ENCODE results near the gene CLCC1.
"Not testable (repeated sequence)": the region's sequence is repeated elsewhere in the genome, so short reads cannot be mapped to it uniquely, and the experiment has no call there.

CLCC1 gene

GRCh38 chr1:108963052-108963686 lies at the start of gene CLCC1:
Gene CLCC1, minus strand, starts transcription at chr1:108963484. Its CDS starts 13,047 bp downstream, at chr1:108950437.
- TF ChIP-seq ARNTL (CRISPR knock-in tag; IDR thresholded peaks at IDR 0.05; ENCODE audit: borderline replicate concordance, low read depth) (no peak), TSHZ2 (CRISPR knock-in tag; IDR thresholded peaks at IDR 0.05) (peak; percentile 52; the same call in 1 of the 2 replicates), SNAI2 (CRISPR knock-in tag; IDR thresholded peaks at IDR 0.05) (no peak), ZFP3 (CRISPR knock-in tag; IDR thresholded peaks at IDR 0.05) (peak; percentile 90)
- TF ChIP-seq, protein P1, sequence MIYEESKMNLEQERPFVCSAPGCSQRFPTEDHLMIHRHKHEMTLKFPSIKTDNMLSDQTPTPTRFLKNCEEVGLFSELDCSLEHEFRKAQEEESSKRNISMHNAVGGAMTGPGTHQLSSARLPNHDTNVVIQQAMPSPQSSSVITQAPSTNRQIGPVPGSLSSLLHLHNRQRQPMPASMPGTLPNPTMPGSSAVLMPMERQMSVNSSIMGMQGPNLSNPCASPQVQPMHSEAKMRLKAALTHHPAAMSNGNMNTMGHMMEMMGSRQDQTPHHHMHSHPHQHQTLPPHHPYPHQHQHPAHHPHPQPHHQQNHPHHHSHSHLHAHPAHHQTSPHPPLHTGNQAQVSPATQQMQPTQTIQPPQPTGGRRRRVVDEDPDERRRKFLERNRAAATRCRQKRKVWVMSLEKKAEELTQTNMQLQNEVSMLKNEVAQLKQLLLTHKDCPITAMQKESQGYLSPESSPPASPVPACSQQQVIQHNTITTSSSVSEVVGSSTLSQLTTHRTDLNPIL (CRISPR knock-in tag; IDR thresholded peaks at IDR 0.05; ENCODE audit: low read depth) = no peak
- ATAC-seq = peak; percentile 96

DNA sequence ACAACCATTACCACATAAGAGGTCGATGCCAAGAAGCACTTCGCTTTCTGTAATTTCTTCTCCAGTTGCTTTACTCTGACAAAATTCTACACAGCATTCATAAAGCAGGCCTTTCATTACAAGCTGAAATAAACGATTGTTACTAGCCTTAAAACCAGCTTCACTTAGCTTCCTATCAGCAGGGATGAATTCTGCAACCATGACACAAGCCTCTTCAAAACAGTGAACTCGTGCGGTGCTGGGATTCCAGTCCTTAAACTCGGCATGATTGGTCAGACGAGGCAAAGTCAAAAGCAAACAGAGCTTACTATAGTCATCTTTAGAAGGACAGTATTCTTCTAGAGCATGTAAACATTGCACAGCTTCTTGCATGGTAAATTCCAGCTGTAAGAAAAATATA lies 48.1 kb upstream of the CLCC1 start:
- TF ChIP-seq, protein P1 (CRISPR knock-in tag; IDR thresholded peaks at IDR 0.05; ENCODE audit: low read depth) = no peak
- TF ChIP-seq PPARA (CRISPR knock-in tag; IDR thresholded peaks at IDR 0.05; ENCODE audit: borderline replicate concordance) (no peak), TSHZ2 (CRISPR knock-in tag; IDR thresholded peaks at IDR 0.05) (no peak), ZNF70 (CRISPR knock-in tag; IDR thresholded peaks at IDR 0.05) (no peak), OSR1 (CRISPR knock-in tag; IDR thresholded peaks at IDR 0.05) (no peak), RARB (CRISPR knock-in tag; IDR thresholded peaks at IDR 0.05) (no peak), SNAI2 (CRISPR knock-in tag; IDR thresholded peaks at IDR 0.05) (no peak), ARNTL (CRISPR knock-in tag; IDR thresholded peaks at IDR 0.05; ENCODE audit: borderline replicate concordance, low read depth) (no peak), ZC3H10 (CRISPR knock-in tag; IDR thresholded peaks at IDR 0.05) (no peak), ISL1 (CRISPR knock-in tag; IDR thresholded peaks at IDR 0.05) (no peak), GLIS3 (CRISPR knock-in tag; IDR thresholded peaks at IDR 0.05) (no peak), ZNF565 (CRISPR knock-in tag; conservative IDR thresholded peaks at IDR 0.05; ENCODE audit: low read depth) (no peak), ZNF8 (CRISPR knock-in tag; IDR thresholded peaks at IDR 0.05) (no peak), BACH2 (CRISPR knock-in tag; IDR thresholded peaks at IDR 0.05; ENCODE audit: borderline replicate concordance) (no peak), ZFP3 (CRISPR knock-in tag; IDR thresholded peaks at IDR 0.05) (no peak), ESRRG (CRISPR knock-in tag; IDR thresholded peaks at IDR 0.05) (no peak), TCF4 (CRISPR knock-in tag; IDR thresholded peaks at IDR 0.05; ENCODE audit: borderline replicate concordance) (no peak), ZFP30 (CRISPR knock-in tag; IDR thresholded peaks at IDR 0.05) (no peak)
- TF ChIP-seq, protein P2, sequence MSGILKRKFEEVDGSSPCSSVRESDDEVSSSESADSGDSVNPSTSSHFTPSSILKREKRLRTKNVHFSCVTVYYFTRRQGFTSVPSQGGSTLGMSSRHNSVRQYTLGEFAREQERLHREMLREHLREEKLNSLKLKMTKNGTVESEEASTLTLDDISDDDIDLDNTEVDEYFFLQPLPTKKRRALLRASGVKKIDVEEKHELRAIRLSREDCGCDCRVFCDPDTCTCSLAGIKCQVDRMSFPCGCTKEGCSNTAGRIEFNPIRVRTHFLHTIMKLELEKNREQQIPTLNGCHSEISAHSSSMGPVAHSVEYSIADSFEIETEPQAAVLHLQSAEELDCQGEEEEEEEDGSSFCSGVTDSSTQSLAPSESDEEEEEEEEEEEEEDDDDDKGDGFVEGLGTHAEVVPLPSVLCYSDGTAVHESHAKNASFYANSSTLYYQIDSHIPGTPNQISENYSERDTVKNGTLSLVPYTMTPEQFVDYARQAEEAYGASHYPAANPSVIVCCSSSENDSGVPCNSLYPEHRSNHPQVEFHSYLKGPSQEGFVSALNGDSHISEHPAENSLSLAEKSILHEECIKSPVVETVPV (CRISPR knock-in tag; IDR thresholded peaks at IDR 0.05) = no peak
- TF ChIP-seq, protein P3, sequence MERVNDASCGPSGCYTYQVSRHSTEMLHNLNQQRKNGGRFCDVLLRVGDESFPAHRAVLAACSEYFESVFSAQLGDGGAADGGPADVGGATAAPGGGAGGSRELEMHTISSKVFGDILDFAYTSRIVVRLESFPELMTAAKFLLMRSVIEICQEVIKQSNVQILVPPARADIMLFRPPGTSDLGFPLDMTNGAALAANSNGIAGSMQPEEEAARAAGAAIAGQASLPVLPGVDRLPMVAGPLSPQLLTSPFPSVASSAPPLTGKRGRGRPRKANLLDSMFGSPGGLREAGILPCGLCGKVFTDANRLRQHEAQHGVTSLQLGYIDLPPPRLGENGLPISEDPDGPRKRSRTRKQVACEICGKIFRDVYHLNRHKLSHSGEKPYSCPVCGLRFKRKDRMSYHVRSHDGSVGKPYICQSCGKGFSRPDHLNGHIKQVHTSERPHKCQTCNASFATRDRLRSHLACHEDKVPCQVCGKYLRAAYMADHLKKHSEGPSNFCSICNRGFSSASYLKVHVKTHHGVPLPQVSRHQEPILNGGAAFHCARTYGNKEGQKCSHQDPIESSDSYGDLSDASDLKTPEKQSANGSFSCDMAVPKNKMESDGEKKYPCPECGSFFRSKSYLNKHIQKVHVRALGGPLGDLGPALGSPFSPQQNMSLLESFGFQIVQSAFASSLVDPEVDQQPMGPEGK (CRISPR knock-in tag; IDR thresholded peaks at IDR 0.05; ENCODE audit: borderline replicate concordance) = no peak

GRCh38 chr1:108996622-108997021 lies 33.3 kb upstream of the CLCC1 start:
- not testable (repeated sequence) for ATAC-seq

More for the DNA sequence above, 48.1 kb upstream of the CLCC1 start:
- ATAC-seq = no peak
